GM19452 (cell line): ENCODE results near the gene DAAM2.

Experiments
- ATAC-seq: cut with Tn5 transposase; IDR thresholded peaks from one replicate; pipeline ENCODE4 v1.9.1; 2021; ENCODE audit not compliant: unreplicated experiment

The DAAM2 gene

DNA sequence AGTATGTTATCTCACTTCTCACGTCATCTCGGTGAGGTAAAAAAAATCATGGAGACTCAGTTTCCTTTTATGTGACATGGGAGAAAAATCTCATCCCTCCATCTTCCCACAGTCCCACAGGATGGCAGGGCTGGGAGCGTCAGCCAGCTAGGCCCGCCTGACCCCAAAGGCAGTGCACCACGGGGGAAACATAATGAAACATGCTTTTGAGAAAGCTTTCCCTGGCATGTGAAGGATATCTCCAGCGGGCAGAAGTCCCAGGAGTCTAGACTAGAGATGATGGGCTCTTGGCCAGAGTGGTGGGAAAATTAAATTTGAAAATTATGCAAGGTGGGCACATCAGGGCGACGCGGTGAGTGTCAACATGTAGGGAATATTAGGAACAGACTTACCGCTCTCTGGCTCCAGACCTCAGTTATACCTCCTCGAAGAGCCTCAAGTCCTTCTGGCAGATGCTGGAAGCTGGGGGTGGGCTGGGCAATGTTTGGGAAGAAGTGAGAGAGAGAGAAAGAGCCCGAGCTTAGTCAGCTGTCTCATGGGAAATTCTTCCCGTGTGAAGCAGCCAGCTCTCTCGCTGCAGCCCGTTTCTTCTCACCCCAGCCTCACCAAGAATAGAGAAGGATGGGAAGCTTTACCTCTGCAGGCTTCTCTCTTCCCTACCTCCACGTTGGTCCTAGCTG is 89.8 kb downstream of the DAAM2 start:
- ATAC-seq, result no peak

DNA sequence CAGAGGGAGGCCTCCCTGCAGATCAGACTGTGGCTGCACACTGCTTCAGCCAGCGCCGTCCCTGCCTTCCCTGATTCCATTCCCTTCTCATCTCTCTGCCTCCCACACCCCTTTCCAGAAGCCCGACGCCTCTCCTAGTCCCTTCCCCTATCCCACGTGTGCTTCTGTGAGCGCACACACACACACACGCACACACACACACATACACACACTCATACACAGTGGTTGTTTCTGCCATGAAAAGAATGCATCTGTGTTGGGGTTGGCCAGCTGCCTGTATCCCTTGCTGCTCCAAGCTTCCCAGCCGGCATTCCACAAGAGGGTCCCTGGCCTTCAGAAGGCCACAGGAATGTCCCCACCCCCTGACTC is 90.3 kb downstream of the DAAM2 start:
- no peak for ATAC-seq

DNA sequence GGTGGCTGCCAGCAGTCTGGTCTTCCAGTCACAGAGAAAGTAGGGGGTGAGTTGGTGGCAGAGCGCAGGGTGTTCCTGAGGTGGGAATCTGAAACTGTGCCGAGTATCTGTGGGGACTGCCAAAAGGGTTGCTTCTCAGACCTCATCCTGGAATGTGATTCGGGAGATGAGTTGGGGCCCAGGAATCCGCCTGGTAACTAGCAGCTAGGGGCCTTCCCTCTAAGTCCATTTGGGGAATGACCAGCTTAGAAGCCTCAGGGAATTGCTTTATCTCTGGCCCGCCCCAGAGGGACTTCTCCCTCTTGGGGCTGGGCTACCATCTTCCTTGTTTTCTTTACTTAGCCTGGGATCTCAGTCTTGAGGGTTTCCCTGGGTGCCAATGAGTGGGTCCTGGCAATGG is 92.5 kb downstream of the DAAM2 start:
- no peak for ATAC-seq

DNA sequence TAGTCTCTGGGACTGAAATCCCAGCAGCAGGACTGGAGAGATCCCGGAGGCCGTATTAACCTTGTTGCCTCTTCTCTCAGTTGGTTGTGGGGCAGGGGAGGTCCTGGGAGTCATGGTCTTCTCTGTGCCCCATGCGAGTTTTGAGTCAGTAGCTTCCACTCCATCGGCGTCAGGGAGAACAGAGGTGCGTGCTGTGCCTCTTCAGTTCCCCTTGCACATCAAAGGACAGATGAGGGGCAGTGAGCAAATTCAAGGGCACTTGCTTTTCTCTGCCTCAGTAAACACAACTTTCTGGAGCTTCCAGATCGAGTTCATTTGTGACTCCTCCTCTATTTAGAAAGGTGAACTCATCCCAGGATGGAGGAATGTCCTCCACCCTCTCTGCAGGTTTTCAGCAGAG is 93.5 kb downstream of the DAAM2 start:
- ATAC-seq, result no peak

DNA sequence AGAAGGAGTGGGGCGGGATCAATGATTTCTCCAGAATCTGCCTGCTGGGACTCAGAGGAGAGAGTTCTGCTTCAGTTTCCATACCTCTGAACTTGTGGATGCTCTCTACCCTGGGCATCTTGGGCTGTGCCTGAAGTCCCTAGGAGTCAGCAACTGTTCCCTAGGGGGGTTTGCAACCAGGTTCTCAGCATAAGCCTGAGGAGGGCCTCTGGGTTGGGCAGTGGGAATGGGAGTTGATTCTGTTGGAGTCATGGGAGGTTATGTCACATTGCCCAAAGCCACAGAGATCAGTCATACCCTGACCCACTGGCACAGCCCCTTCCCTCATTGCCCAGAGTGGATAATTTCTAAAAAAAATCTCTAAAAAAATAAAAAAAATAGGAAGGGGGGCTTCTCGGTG is 94.7 kb downstream of the DAAM2 start:
- no peak for ATAC-seq

DNA sequence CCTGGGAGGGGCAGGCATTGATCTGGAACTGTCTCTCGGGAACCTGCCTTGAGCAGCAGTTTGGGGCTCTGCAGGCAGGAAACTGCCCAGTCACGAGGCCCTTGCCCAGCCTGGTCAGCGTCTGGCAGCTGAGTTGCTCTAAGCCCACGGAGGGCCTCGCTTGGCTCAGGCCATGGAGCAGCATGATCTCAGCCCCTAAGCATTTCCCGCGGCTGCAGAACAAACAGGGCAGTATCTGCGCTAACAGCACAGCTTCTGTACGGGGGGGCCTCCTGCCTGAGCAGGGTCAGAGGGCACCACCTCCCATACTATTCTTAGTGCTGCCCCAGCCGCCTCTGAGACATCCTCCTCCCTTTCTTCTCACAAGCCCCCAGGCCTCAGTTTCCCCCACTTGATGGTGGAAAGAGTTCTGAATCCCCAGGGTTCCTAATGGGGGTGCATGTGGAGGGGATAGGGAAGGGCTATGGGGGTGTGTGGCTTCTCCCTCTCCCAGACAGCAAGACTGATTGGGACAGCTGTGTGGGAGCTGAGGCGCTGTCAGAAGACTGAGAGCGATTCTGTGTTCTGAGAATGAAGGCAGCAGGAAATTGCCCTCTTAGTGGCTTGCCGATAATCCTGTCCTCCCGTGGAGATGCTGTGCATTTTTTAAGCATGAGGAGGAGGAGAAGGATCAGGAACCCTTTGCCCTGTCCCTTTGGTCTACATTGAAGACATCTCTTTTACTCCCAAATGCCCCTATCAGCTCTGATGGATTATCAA is 95.7 kb downstream of the DAAM2 start:
- no peak for ATAC-seq

DNA sequence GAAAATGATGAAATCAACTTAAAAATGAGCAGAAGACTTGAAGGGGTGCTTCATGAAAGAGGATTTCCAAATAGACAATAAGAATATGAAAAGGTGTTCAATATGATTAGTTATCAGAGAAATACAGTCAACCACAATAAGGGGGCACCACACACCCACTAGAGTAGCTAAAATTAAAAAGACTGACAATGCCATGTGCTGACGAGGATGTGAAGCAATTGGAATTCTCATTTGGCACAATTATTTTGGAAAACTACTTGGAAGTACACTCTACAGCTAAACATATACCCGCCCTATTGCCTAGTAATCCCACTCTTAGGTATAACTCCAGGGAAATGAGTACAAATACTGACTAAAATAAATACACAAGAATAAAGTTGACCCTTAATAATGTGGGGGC is 97.1 kb downstream of the DAAM2 start:
- no peak for ATAC-seq

DNA sequence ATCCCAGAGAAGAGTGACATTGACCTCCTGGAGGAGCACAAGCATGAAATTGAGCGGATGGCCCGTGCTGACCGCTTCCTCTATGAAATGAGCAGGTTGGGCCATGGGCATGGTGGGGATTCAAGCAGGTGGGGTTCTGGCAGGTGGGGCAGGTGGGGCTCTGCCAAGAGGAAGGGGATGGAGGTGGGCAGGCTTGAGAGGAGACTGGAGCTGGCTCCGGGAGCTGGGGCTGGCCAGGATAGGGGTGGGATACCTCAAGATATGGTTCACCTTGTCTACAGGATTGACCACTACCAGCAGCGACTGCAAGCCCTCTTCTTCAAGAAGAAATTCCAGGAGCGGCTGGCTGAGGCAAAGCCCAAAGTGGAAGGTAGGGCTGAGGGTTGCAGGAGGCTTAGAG is 99.2 kb downstream of the DAAM2 start:
- no peak for ATAC-seq

DNA sequence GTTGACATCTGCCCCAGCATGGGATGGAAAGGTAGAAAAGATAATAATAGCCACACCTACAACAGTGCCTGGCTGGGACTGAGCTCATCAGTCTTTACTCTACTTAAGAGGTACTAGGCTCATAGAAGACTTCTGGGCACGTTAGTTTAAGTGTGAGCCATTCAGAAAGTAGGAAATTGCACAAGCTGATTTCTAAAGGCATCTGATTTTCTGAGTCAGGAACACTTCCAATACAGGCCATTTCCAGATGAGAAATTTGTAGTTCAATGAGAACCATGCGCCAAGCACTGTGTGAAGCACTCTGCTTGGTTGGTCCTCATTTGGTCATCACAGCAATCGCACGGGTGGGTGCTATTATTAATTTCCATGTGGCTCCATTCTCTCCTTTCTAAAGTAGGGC is 99.8 kb downstream of the DAAM2 start:
- ATAC-seq, result no peak

DNA sequence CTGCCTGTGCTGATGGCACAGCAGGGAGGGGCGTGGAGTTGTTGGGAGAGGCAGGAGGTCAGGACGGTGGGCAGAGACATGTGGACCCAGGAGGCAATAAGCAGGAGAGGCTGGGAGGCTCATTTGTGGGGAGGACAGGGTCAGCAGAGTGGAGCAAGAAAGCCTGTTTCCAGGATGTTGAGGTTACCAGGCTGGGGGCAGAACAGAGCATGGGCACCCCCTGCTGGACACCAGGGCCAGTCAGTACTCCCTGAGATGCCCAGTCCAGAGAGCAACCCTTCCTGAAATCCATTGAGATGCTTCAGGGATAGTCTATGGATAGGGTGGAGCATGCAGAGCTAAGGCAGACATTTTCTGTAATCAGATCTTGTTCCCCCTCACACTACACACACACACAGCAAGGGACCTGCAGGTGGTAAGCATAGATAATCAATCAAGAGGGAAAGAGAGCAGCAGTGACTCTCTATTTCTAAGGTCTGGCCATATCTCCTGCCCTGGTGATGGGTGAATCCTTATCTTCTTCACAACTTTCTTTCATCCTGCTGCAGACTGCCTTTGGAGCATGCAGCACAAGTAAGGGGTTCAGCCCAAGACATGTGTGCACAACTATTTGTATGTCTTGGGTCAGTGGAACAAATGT is 100.4 kb downstream of the DAAM2 start:
- ATAC-seq, result no peak

DNA sequence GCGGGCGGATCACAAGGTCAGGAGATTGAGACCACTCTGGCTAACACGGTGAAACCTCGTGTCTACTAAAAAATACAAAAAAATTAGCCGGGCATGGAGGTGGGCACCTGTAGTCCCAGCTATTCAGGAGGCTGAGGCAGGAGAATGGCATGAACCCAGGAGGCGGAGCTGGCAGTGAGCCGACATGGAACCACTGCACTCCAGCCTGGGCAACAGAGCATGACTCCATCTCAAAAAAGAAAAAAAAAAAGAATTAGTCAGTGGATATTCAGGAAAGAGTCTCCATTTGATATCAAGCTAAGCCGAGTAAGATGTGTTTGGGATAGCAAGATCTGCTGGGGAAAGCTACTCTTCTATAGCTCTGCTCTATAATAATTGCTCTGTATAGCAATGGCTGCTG is 101.1 kb downstream of the DAAM2 start:
- no peak for ATAC-seq

DNA sequence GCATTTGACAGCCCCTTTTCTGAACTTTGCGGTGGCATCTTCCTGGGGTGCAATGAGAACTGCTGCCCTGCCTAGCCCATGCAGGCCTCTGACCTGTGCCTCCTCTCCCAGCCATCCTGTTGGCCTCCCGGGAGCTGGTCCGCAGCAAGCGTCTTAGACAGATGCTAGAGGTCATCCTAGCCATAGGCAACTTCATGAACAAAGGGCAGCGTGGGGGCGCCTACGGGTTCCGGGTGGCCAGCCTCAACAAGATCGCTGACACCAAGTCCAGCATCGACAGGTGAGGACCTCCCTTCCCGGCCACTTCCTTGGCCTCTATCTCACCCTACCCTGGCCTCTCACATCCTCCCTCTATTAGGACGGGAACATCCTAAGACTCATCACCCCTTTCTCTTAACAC is 104.5 kb downstream of the DAAM2 start:
- no peak for ATAC-seq

DNA sequence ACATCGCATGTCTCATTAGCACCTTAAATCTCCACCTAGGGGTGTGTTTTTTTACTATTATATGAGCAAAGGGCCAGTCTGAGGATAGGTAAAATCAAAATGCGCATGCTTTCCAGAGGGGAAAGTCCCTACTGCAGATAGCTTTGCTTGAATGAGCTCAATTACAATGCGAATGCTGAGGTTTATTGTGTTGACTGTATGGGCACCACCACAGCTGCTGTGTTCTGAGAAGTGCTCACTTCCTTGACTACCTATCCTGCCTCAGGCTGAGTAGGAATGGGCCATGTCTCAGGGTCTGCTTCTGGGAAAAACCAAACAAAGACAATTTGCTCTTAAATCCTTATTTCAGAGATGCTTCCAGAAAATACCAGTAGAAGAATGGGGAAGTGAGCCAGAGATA is 105.5 kb downstream of the DAAM2 start:
- ATAC-seq, result no peak

DNA sequence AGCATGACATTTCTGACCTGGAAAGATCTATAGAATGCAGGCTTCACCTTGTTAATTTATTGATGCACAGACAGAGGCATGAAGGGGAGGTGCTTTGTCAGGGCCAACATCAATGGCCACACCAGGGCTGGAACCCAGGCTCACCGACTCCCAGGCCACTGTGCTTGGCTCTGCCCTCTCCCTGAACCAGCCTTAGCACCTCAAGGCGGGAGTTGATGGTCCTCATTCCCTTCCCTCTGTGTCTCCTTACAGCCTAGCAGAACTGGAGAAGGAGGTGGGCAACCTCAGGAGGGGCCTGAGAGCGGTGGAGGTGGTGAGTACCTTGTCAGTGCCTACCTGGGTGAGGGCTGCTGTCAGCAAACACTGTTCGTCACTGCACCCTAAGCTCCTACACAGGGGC is 106.4 kb downstream of the DAAM2 start:
- no peak for ATAC-seq

DNA sequence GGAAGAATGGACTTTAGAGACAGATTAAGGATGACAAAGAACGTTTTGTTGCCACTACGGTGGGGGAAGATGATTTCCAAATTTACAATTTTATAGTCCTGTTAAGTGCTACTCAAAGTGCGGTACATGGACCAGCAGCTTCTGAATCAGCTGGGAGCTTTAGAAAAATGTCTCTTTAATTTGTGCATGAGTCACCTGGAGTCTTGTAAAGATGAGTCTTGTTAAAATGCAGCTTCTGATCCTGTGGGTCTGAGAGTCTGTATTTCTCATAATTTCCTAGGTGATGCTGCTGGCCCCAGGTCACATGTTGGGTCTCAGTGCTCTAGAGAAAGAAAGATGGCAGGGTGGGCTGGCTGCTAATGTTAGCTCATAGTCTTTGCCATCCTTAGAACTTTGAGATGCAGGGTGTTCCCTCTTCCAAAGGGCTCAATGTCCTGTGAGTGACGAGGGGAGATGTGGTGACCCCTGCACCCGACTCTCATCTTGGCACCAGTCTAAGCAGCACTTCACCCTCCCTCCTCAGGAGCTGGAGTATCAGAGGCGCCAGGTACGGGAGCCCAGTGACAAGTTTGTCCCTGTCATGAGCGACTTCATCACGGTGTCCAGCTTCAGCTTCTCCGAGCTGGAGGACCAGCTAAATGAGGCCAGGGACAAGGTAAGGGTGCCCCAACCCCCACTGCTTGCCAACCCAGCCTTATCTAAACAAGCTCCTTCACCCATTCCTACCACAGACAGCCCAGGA is 107.5 kb downstream of the DAAM2 start:
- ATAC-seq, result no peak

DNA sequence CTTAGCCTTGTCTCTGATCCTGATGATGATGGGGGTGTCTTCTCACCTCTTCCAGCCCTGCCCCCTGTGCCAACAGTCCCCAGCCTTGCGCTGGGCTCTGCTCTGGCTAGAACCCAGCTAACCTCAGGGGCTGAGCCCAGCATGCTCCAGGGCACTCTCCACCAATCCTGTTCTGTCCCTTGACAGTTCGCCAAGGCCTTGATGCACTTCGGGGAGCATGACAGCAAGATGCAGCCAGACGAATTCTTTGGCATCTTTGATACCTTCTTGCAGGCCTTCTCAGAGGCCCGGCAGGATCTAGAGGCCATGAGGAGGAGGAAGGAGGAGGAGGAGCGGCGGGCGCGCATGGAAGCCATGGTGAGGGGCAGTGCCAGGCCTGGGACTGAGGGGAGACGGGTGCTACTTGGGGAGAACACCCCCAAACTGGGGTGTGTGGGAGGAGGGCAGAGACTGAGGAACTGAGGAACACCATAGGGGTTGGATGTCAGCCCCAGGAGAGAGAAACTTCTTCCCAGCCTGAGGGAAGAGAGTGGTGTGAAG is 109.0 kb downstream of the DAAM2 start:
- no peak for ATAC-seq

DNA sequence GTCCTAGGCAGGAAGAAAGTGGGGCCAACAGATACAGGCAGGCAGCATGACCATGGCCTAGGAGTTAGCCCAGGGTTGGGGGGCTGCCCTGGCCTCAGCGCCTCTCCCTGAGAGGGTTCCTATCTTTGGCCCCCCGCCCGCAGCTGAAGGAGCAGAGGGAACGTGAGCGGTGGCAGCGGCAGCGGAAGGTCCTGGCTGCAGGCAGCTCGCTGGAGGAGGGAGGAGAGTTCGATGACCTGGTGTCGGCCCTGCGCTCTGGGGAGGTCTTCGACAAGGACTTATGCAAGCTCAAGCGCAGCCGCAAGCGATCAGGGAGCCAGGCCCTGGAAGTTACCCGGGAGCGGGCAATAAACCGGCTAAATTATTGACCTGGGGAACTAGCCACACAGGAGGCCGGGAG is 109.5 kb downstream of the DAAM2 start:
- ATAC-seq, result no peak

DNA sequence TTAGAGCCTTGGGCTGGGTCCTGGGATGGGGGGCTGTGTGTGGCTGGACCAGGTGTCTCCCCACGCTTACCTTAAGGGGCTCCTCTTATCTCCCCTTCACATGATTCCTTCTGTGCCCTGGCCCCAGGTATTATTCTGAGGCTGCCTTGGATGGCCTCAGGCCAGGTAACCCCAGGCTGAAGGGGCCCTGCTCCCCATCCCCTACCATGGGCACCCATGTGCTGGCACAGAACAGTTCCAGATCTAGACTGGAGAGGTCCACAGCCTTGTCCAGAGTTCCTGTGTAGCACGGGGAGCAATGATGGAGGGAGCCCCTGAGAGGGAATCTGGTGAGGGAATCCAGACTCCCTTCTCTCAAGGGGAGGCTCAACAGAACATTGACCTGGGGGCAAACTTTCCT is 110.0 kb downstream of the DAAM2 start:
- ATAC-seq, result no peak

DNA sequence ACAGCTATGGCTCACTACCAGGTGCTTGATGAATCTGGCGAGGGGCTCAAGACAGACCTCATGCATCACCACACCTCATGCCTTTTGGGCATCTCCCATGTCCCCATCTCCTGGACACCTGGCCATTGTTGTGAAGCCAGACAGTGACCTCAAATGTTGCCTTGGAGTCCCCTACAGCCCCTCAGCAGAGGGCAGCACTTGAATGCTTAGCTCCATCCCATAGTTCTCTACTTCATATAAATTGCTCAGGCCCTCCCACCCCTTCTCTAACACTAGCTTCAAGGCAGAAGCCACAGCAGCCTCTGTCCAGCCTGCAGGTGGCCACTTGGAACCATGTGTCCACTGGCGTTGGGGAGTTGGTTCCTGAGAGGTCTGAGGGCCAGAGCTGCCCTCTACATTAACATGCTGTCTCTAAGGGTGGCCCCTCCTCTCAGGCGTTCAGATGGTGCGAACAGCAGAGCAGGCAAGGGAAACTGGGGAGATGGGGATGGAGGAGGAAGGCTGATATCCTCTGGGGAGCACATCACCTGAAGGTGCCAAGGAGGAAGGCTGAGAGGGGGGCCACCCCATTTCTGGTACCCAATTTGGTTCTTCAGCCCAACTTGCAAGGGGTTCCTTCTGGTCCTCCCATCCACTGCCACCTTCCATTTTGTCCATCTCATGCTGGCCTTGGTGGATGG is 110.8 kb downstream of the DAAM2 start:
- no peak for ATAC-seq

DNA sequence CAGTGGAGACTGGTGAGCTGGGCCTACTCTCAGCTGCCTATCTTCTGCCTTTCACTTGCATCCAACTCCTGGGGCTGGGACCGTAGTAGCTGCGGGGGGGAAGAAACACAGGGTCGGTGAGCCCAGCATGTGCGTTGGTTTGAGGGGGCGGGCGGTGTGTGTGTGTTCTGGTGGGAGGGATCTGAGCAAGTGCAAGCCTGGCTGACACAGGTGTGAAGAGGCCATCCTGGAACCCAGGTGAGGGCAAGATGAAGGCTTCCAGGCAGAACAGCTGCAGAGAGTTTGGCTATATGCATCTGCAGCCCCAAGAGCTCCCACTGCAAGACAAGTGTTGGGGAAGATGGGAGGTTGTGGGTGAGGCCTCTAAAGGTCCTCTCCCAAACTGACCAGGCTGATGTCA is 111.5 kb downstream of the DAAM2 start:
- ATAC-seq, result no peak
